Activated CD8-positive, alpha-beta memory T cell treated with anti-CD3 and anti-CD28 coated beads for 48 hours (primary cell): Measurements from ENCODE around the gene ANO6.
"Not testable (repeated sequence)": the region's sequence is repeated elsewhere in the genome, so short reads cannot be mapped to it uniquely, and the experiment has no call there.

Experiments
- DNase-seq, 3 experiments: peaks; one replicate each; pipeline ENCODE4 v3.0.0-alpha.2; 2020; ENCODE audit warnings: low read depth in 2 of 3, low spot score in 2 of 3

ANO6 gene

DNA sequence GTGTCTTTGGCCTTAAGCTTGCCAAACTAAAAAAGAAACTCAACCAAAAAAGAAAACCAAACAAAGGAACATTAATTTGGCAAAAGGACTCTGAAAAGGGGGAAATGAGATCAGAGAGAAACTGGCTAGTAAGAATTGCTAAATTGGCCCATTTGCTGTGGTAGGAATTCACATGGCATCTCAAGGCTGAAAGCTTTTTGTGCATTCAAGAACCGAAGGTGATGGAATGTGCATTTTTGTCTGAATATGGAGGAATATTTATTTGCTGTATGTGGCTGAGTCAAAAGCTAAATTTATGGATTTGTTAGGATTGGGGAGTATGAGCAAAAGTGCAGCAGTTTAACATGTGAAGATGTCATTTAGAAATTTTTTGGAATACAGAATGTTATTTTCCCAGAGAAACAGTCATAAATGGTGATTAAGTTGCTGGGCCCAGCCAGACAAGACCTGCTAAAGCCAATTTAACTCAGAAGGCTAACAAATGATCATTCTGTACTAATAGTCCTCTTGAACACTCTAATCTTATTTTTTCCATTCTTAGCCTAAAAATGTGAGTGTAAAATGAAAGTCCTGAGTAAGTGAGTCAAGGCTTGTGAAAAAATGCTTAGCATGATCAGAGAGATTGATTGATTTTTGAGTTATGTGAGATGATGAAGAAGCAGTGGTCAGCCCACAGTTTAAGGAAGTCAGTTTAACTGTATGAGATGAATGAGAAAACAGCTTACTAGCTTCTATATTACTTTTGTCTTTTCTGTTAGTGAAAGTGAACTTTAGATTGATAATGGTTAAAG, 94.1 kb downstream of the ANO6 start:
- no peak for DNase-seq

DNA sequence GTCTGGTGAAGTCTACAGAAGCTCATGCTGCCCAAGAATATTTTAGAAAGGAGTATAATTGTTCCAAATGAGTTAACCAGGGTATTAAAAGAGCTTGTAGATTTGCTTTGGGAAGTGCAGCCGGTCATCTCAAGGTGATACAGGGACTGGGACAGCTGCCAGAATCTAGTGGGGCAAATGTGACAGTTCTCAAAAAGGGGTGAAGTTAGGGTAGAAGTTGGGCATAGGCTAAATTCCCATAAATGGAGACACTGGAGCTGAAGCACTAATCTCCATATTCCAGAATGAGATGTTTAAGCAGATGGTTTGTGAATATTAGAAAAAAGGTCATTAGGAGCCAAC, 94.7 kb downstream of the ANO6 start:
- no peak for DNase-seq

GRCh38 chr12:45312012-45312411, 96.1 kb downstream of the ANO6 start:
- DNase-seq = no peak

DNA sequence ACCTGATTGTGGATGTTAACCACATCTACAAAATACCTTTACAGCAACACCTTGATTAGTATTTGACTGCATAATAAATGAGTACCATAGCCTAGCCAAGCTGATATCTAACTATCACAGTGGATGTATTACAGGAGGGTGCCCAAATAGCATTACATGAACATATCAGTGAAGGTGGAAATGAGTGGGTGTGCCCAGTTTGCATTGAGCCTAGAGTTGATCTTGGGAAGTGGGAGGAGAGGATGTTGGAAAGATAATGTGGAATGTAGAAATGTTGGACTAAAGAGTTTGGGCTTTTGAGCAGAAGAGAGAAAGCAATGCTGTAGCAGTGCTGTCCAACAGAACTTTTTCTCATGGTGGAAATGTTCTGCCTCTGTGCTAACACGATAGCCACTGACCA, 98.9 kb downstream of the ANO6 start:
- DNase-seq = no peak

- DNase-seq = no peak
These were observed 99.6 kb downstream of the ANO6 start for GRCh38 chr12:45315462-45315861.

- DNase-seq = not testable (repeated sequence)
These were observed 101.4 kb downstream of the ANO6 start for GRCh38 chr12:45317261-45317660.

- DNase-seq = no peak
These were observed 106.9 kb downstream of the ANO6 start for GRCh38 chr12:45322810-45323209.

GRCh38 chr12:45324391-45324790, 108.5 kb downstream of the ANO6 start:
- no peak for DNase-seq

DNA sequence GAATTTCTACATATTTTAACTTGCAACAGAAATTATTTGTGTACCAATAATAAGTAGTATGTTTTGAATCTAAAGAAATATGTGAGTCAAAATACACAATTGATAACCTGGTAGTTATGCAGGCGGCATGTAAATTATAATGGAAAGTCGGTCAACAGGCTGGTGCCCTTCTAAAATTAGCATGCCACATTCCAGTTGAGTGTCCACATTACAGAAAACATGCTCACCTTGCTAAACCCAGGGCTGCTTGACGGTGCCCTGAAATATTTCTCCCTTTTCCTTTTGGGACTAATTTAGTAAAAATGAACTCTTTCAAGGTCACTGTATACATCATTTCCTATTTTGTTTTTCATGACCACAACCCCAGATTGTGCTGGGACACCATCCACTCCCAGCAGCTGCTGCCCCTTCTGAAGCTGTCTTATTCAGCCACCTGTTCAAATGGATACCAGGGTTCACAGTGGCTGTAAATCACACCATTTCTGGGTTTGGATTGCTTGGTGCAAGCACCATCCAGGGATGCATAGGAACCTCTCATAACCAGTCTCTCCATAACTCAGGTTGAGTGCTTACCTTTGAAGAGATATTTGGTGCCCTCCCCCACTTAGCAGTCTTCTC, 110.6 kb downstream of the ANO6 start:
- no peak for DNase-seq

- no peak for DNase-seq
These were observed 112.0 kb downstream of the ANO6 start for GRCh38 chr12:45327823-45328383.

- DNase-seq = no peak
These were observed 113.3 kb downstream of the ANO6 start for GRCh38 chr12:45329238-45329637.

DNA sequence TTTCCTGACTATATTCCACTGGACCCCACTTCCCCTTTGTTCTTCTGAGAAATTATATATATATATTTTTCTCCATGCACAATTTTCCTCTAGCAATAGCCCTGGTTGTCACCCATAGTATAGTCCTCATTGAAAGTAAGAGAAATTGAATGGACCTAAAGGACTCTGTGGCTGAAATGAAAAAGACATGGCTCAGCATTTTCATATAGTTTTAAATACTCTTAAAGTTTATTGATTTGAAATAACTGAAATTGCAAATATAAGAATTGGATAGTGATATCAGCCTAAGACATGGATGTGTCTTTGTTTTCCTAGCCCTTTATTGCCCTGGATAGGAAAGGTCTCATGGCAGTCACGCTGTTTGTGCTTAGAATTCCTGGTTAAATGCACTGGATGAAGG, 113.8 kb downstream of the ANO6 start:
- DNase-seq = no peak

GRCh38 chr12:45331552-45331951, 115.7 kb downstream of the ANO6 start:
- DNase-seq = no peak

GRCh38 chr12:45334396-45334795, 118.5 kb downstream of the ANO6 start:
- no peak for DNase-seq

- no peak for DNase-seq
These were observed 120.4 kb downstream of the ANO6 start for GRCh38 chr12:45336331-45336730.

- DNase-seq = no peak
These were observed 121.1 kb downstream of the ANO6 start for GRCh38 chr12:45336762-45337596.

DNA sequence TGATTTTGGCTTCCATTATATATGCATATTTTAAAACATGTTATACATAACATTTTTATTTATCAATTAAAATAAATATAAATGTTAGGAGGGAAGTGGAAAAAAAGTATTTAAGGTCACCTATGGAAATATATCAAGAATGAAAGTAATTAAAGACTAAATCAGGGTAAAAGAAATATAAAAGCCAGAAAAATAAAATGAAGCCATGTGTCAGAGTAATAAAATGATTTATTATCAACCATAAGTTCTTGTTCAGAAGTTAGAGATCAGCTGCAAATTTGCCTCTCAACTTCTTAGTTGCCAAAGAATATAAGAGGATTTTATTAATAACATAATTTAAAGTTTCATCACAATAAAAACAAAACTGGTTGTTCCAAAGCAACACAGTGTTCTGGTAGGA, 121.9 kb downstream of the ANO6 start:
- DNase-seq = no peak

- no peak for DNase-seq
These were observed 122.4 kb downstream of the ANO6 start for GRCh38 chr12:45338272-45338671.

- no peak for DNase-seq
These were observed 123.1 kb downstream of the ANO6 start for GRCh38 chr12:45339035-45339434.

GRCh38 chr12:45342171-45342570, 126.3 kb downstream of the ANO6 start:
- DNase-seq = no peak

DNA sequence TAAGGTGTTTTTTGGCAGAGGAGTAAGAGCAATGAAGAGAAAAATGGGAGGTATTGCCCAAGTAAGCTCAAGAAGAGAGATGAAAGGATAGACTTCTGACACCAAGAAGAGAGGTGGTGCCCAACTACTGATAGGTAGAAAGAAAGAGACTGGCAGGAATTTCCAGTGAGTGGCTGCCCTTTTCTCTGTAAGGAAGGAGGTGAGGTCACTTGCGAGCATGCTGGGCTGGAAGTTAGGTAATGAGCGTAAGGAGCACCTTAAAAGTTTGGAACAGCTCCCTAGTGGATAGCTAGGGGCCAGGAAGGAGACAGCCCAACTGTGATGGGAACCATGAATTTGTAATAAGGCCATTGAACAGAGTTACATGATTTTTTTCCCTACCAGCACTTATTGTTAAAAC, 127.0 kb downstream of the ANO6 start:
- no peak for DNase-seq
